GM12801 (cell line): ENCODE measurements around the gene RBBP4.

Experiments
- TF ChIP-seq, protein P1 (sequence below): IDR thresholded peaks from one replicate; pipeline ENCODE4 v1.5.1; 2011; ENCODE audit warnings: control low read depth; ENCODE audit not compliant: insufficient read length; ENCODE audit errors: extremely low read depth

RBBP4 gene

DNA sequence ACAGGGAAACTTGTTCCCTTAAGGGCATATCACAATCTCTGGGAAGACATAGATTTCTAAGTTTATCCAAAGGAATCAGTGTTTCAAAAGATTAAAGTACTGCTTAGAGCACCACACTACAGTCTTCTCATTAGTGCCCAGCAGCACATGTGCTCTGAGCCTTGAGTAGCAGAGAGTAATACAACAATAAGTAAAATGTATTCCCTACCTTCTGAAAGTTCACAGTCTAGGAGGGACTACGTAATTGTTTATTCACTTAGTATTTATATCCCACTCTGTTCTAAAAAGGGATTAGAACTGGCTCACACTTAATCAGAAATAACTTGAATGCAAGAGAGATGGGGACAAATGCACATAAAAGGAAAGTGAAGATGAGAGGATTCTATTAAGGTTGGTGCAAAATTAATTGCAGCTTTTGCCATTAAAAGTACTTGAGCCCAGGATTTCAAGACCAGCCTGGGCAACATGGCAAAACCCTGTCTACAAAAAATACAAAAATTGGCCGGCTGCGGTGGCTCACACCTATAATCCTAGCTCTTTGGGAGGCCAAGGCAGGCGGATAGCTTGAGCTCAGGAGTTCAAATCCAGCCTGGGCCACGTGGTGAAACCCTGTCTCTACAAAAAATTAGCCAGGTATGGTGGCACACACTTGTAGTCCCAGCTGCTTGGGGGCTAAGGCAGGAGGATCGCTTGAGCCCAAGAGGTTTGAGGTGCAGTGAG, 42.6 kb downstream of the RBBP4 start:
- TF ChIP-seq, protein P1, sequence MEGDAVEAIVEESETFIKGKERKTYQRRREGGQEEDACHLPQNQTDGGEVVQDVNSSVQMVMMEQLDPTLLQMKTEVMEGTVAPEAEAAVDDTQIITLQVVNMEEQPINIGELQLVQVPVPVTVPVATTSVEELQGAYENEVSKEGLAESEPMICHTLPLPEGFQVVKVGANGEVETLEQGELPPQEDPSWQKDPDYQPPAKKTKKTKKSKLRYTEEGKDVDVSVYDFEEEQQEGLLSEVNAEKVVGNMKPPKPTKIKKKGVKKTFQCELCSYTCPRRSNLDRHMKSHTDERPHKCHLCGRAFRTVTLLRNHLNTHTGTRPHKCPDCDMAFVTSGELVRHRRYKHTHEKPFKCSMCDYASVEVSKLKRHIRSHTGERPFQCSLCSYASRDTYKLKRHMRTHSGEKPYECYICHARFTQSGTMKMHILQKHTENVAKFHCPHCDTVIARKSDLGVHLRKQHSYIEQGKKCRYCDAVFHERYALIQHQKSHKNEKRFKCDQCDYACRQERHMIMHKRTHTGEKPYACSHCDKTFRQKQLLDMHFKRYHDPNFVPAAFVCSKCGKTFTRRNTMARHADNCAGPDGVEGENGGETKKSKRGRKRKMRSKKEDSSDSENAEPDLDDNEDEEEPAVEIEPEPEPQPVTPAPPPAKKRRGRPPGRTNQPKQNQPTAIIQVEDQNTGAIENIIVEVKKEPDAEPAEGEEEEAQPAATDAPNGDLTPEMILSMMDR, result no peak

DNA sequence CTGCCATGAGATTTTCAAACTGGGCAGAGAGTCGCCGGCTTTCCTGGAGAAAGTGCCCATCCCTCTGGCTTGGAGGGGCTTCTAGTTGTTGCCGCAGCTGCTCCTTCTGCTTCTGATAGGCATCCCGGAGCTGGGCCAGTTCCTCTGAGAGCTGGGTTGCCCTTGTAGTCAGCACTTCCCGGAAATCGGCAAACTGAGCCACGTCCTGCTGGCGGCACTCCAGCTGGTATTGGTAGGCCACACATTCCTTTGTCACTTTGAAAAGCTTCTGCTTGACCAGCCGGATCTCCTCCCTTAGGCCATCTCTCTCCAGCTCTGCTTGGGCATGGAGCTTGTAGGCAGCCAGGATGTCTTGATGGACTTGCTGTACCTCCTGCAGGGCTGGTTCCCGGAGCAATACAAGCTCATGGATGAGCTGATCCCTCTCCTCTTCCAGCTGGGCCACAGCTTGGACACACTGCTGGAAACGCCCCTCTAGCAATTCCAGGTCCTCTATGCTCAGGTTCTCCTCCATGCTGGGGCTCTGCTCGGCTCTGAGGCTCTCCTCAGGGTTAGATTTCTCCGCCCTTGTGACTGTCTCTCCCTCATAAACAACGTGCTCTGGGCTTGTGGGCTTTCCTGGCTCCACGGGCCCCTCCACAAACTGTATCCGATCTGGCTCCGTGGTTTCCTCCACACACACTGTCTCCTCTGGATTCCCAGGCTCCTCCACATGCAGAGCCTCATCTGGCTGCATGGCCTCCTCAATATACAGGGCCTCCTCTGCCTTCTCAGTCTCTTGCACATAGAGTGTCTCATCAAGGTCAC, 44.3 kb downstream of the RBBP4 start:
- TF ChIP-seq, protein P1, result no peak

- TF ChIP-seq, protein P1, result no peak
These were observed 45.0 kb downstream of the RBBP4 start for GRCh38 chr1:32696041-32696440.

GRCh38 chr1:32701421-32701911, 50.5 kb downstream of the RBBP4 start:
- TF ChIP-seq, protein P1, result no peak

GRCh38 chr1:32701951-32702598, 51.1 kb downstream of the RBBP4 start:
- TF ChIP-seq, protein P1, result no peak

DNA sequence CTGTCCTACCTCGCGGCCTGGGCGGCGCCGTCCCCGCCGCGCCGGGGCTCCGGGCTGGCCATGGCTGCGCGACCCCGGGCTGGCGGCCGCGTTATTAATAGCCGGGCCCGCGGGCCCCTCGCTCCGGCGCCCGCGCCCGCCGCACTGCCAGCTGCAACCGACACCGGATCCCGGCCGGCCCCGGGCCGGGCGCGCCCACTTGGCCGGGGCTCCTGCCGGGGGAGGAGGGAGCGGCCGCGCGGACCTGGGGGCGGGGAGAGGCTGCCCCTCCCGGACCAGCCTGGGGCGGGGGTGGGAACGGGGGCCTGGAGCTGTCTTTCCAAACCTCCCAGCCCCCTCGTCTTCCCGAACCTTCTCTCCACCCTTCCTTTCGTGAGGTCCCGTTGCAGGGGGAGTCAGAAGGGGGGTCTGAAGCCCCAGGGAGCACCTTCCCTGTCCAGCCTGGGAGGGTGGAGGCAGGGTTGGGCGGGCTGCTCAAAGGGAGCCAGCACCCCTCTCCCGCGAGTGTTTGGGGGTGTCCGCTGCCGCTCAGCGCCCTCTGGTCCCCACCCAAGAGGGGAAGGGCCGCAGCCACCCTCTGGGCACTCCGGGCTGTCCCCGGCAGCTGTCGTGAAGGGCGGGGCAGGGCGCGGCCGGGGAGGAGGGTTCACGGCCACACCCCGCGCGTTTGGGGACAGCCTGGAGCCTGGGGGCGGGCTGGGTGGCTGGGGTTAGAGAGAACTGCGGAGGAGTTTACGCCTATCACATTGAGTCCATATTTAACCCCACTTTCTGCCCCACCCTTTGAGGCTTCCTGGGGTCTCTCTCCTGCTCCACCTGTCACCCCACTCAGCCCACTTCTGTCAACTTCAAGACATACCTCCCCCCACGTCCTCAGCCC, 51.8 kb downstream of the RBBP4 start, which contains the start of gene SYNC:
Gene SYNC (minus strand): TSS at position 172 of the 880 bp plus-strand sequence. CDS start 110 bp downstream, at position 62.
- TF ChIP-seq, protein P1, result no peak
